ENCODE results near the gene VPS25.

VPS25 gene

GRCh38 chr17:42787266-42787665 lies 14.0 kb downstream of the VPS25 start:
- no peak for DNase-seq (ENCODE audit: low read depth, low spot score)
- H3K4me3 ChIP-seq (ENCODE audit: low read length) = no peak overlapping the region

DNA sequence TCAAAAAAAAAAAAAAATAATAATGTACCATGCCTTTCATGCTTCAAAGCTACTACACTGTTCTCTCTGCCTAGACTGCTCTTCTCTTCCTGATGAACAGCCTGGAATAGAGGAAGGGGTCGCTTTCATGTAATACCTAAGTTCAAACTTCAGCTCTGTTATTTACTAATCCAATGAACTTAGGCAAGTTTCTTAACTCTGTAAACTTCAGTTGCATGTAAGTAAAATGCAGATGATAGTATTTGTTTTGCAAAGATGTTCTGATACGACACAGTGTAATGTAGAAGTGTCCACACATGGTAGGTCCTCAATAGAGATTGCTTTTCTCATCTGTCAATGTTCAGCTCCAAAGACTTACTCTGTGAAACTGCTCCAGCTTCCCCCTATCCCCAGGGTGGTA lies 18.7 kb downstream of the VPS25 start:
- DNase-seq (ENCODE audit: low read depth, low spot score) = no peak
- no peak overlapping the region for H3K4me3 ChIP-seq (ENCODE audit: low read length)

- H3K4me3 ChIP-seq (ENCODE audit: low read length) = no peak overlapping the region
- no peak for DNase-seq (ENCODE audit: low read depth, low spot score)
Observed at GRCh38 chr17:42792545-42792944, 19.3 kb downstream of the VPS25 start.

- DNase-seq (ENCODE audit: low read depth, low spot score) = no peak
- no peak overlapping the region for H3K4me3 ChIP-seq (ENCODE audit: low read length)
Observed at GRCh38 chr17:42795061-42795460, 21.8 kb downstream of the VPS25 start.

- no peak for DNase-seq (ENCODE audit: low read depth, low spot score)
- H3K4me3 ChIP-seq (ENCODE audit: low read length) = no peak overlapping the region
Observed at GRCh38 chr17:42795465-42795864, 22.2 kb downstream of the VPS25 start.

DNA sequence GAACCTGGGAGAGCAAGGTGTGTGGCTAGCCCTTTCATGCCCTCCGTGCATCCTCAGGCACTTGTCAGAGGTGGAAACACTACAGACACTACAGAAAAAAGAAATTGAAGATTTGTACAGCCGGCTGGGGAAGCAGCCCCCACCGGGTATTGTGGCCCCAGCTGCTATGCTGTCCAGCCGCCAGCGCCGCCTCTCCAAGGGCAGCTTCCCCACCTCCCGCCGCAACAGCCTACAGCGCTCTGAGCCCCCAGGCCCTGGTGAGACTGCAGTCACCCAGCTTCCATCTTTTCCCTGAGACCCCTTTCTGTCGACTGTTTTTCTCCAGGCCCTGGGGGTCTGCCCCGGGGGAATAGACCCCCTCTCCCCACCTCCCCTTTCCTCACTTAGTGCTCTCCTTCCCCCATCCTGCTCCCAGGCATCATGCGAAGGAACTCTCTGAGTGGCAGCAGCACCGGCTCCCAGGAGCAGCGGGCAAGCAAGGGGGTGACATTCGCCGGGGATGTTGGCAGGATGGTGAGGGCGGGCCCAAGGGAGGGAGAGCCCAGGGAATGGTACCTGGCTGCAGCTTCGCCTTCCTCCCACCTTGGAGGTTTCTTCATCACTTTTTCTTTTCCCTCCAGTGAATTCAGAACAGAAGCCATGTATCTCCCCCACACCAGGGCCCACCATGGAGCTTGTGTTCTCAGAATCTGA lies 23.0 kb downstream of the VPS25 start:
- no peak for DNase-seq (ENCODE audit: low read depth, low spot score)
- no peak overlapping the region for H3K4me3 ChIP-seq (ENCODE audit: low read length)

GRCh38 chr17:42797067-42798007 lies 24.1 kb downstream of the VPS25 start:
- peak overlapping the region; percentile 67 for H3K4me3 ChIP-seq (ENCODE audit: low read length)
- no peak for DNase-seq (ENCODE audit: low read depth, low spot score)

DNA sequence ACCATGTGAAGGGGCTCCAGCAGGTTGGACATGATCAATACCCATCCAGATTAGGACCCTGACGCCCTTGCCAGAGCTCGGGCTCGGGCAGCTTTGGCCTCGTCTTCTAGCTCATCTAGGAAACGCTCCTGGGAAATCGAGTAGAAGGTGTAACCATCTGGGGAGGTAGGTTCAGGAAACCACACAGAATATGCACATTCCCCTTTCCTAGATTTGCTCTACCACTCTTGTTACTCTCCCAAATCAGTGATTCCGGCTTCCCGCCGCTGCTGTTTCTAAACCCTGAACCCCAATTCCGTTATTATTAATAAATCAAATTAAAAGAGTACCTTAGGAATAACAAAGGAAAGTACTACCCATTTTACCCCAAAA lies 24.7 kb downstream of the VPS25 start:
- no peak for DNase-seq (ENCODE audit: low read depth, low spot score)
- peak overlapping the region; percentile 67 for H3K4me3 ChIP-seq (ENCODE audit: low read length)

GRCh38 chr17:42798383-42799380 lies 25.4 kb downstream of the VPS25 start, which contains the start of the genes CNTD1 and COA3:
CNTD1 (plus strand) TSS chr17:42798861; CDS start chr17:42799068, 207 bp downstream.
COA3 (minus strand) TSS chr17:42798704; CDS start chr17:42798681, 23 bp downstream.
- peak; percentile 49 for DNase-seq (ENCODE audit: low read depth, low spot score)
- peak within 1 kb of the TSS; percentile 67 for H3K4me3 ChIP-seq (ENCODE audit: low read length)

DNA sequence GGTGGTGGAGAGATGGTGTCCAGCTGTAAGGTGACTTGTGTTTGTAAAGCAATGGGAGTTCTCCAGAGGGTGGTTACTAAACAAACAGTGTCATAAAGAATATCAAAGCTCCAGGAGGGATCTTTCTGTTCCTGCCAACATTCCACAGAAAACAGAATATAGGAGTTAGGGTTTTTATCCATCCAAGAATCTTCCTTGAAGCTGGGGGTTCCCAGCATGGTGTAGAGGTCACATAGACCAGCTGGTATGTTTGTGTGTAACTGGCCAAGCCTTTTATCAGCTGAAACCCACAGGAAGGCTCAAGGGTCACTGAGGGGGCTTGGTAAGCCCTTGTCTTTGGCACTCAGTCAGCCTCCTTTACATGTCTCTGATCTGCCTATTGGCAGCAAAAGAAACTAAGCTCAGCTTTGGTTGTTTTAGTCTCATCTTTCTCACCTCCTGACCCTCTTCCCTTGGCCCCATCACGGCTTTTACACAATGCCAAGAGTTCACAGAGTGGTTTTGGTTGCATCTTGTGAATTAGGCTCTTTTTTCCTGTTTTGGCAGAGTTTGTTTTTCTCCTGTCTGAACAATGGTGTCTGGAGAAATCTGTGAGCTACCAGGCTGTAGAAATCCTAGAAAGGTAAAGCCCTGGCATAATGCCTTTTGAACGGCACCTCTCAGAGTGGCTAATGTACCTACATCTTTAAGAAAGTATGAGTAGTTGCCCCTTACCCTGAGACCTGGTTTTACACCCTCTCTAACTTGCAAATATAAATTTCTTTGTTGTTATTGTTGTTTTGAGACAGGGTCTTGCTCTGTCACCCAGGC lies 30.0 kb downstream of the VPS25 start:
- DNase-seq (ENCODE audit: low read depth, low spot score) = no peak
- H3K4me3 ChIP-seq (ENCODE audit: low read length) = no peak overlapping the region

DNA sequence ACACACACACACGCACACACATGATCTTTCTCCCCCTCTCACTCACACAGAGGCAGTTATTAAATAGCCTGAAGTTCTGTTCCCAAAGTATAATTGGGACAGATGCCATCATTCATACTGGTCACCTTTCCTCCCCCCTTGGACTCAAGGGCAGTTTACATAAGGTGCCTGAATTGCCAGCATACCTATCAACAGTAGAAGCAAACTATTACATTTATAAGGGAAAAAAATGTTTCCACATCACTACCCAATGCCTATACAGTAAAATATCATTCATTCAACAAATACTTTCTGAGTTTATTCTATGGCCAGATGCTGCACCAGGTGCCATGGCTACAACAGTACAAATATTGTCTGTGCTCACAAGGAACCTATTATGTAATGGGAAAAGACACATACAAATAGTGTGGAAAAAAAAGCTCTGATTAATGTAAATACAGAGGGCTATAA lies 31.7 kb downstream of the VPS25 start:
- DNase-seq (ENCODE audit: low read depth, low spot score) = no peak
- H3K4me3 ChIP-seq (ENCODE audit: low read length) = no peak overlapping the region

DNA sequence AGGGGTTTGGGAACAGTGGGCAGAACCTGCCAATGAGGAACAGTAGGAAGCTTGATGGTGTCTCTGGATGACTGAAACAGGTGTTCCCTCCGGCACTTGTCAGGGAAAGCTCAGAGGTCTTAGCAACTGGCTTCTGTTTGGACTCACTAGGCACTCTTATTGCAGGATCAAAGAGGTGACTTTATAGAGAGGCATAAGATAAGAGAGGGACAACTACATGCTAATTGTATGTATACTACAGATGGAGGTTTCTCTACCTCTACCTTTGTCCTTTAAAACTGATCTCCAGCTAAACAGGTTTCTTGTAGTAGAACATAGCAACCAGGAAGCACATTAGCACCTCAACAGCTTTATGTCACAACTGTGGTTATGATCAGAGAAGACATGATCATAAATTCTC lies 33.0 kb downstream of the VPS25 start:
- DNase-seq (ENCODE audit: low read depth, low spot score) = no peak
- H3K4me3 ChIP-seq (ENCODE audit: low read length) = no peak overlapping the region

DNA sequence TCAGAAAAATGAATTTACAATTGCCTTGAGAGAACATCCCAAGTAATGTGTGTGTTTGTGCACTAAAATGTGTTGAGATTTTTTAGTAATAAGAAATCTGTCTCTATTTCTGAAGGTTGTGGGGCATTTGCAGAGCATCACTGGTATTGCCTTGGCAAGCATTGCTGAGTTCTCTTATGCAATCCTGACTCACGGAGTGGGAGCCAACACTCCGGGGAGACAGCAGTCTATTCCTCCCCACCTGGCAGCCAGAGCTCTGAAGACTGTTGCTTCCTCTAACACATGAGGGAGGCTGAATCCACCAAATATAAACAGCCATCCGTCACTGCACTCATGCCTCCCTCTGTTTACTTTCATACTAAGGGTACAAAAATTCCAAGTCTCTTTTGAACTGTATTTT lies 36.0 kb downstream of the VPS25 start:
- no peak for DNase-seq (ENCODE audit: low read depth, low spot score)
- no peak overlapping the region for H3K4me3 ChIP-seq (ENCODE audit: low read length)

GRCh38 chr17:42814633-42815399 lies 41.6 kb downstream of the VPS25 start:
- DNase-seq (ENCODE audit: low read depth, low spot score) = no peak
- no peak overlapping the region for H3K4me3 ChIP-seq (ENCODE audit: low read length)

DNA sequence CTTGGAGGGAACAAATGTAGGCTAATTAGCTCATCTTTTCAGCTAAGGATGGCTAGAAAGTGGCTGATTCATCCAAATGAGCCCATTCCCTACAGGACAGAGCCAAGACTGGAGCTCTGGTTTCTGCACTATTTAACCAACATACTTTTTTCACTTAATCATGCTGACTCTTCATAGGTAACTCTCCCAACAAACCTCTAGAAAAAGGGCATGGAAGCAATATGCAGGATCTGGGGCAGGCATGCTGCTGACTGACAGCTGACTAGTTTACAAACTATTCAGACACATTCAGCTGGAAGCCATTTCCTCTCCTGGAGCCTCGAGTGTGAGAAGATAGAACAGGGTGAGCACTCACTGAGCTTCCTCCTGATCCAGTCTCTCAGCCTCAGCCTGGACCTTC lies 44.6 kb downstream of the VPS25 start:
- no peak overlapping the region for H3K4me3 ChIP-seq (ENCODE audit: low read length)
- no peak for DNase-seq (ENCODE audit: low read depth, low spot score)

- H3K4me3 ChIP-seq (ENCODE audit: low read length) = no peak overlapping the region
- no peak for DNase-seq (ENCODE audit: low read depth, low spot score)
Observed at GRCh38 chr17:42818379-42818778, 45.1 kb downstream of the VPS25 start.

DNA sequence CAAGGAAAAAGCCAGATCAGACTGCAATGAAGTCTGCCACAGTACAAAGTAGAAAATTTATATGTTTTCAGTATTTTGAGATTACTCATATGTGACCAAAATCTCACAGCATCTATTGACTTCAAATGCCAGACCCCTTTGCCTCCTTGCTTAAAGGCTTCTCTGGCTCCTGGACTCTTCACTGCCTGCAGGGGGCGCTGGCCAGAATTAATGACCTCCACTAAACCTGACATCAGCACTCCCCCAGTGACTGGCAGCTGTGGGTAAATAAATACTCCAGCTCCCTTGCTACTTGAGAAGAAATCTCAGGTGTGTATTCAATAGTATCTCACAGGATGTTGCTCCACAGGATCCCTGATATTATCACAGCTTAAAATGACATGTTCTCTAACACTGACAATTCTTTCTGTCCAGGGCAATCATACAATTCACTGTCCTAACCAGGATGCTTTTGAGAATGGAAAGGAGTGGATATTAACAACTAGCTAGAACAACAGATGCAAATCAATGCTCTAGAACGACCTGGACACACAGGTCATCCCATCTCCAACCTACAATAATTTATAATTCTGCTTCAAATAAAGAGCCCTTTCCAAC lies 46.8 kb downstream of the VPS25 start:
- no peak overlapping the region for H3K4me3 ChIP-seq (ENCODE audit: low read length)
- peak; percentile 47 for DNase-seq (ENCODE audit: low read depth, low spot score)
